Keratinocyte (primary cell): Measurements from ENCODE around the gene FXYD1.

Source experiments
- EZH2 ChIP-seq: IDR thresholded peaks from one replicate; pipeline ENCODE4 v1.6.1; 2012; ENCODE audit warnings: inconsistent platforms, mild to moderate bottlenecking, low read length, moderate library complexity
- TF ChIP-seq, protein P1 (sequence below), 3 experiments: IDR thresholded peaks in 1 of 3; conservative IDR thresholded peaks in 1 of 3; optimal IDR thresholded peaks in 1 of 3; 2 replicates in 2 of 3; 3 replicates in 1 of 3; pipeline versions ENCODE3 to v1.5.1; 2011; ENCODE audit warnings: low read length in 3 of 3, mild to moderate bottlenecking in 3 of 3, moderate library complexity in 2 of 3, control low read depth in 1 of 3, inconsistent platforms in 1 of 3; ENCODE audit not compliant: insufficient read depth in 2 of 3; ENCODE audit errors: extremely low read depth in 1 of 3

DNA sequence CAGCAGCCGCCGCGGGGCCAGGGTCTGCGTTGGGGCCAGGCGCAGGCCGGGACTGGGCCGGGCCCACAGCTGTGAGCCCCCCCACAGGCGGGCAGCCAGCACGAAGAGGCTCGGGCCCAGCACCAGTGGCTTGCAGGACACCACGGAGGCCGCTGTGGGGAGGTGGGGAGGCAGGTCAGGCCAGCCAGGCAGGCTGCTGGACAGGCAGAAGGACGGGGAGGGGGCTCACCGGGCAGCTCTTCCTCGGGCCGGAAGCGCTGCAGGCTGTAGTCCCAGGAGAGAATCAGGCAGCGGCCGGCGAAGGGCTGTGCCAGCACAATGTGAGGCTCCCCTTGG lies 12.0 kb upstream of the FXYD1 start:
- TF ChIP-seq, protein P1, sequence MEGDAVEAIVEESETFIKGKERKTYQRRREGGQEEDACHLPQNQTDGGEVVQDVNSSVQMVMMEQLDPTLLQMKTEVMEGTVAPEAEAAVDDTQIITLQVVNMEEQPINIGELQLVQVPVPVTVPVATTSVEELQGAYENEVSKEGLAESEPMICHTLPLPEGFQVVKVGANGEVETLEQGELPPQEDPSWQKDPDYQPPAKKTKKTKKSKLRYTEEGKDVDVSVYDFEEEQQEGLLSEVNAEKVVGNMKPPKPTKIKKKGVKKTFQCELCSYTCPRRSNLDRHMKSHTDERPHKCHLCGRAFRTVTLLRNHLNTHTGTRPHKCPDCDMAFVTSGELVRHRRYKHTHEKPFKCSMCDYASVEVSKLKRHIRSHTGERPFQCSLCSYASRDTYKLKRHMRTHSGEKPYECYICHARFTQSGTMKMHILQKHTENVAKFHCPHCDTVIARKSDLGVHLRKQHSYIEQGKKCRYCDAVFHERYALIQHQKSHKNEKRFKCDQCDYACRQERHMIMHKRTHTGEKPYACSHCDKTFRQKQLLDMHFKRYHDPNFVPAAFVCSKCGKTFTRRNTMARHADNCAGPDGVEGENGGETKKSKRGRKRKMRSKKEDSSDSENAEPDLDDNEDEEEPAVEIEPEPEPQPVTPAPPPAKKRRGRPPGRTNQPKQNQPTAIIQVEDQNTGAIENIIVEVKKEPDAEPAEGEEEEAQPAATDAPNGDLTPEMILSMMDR (optimal IDR thresholded peaks at IDR 0.05 in 1 of 3, IDR thresholded peaks at IDR 0.05 in 1 of 3, conservative IDR thresholded peaks at IDR 0.05 in 1 of 3; ENCODE audit: extremely low read depth in 1 of 3, insufficient read depth in 2 of 3, low read length in 3 of 3), result no peak
- no peak for TF ChIP-seq EZH2
